ENCODE data around the gene CARD11. TPM values are rescaled to one million over a fixed set of nuclear protein-coding genes. Genes with fewer than 3 reads are reported as not detected.

Gene CARD11
- total RNA-seq, 1 donor from 2014 or later, result 1.7 TPM

GRCh38 chr7:3037259-3037658 lies 6.4 kb downstream of the CARD11 start:
- DNase-seq (ENCODE audit: low spot score), result no peak

GRCh38 chr7:3034591-3035150 lies 9.0 kb downstream of the CARD11 start:
- no peak overlapping the region for H3K4me3 Mint-ChIP-seq (ENCODE audit: unreplicated experiment)
- no peak overlapping the region for H3K27ac Mint-ChIP-seq (ENCODE audit: unreplicated experiment)
- H3K9me3 Mint-ChIP-seq (ENCODE audit: low read depth), result no peaks in the 10 kb centered on the region
- H3K4me1 Mint-ChIP-seq (ENCODE audit: low read depth), result no peaks in the 10 kb centered on the region
- DNase-seq (ENCODE audit: low spot score), result no peak
- H3K36me3 Mint-ChIP-seq (ENCODE audit: low read depth), result no peaks in the 10 kb centered on the region
- TF ChIP-seq CTCF (IDR thresholded peaks at IDR 0.05), result no peak
- H3K27me3 Mint-ChIP-seq (ENCODE audit: low read depth), result no peaks in the 10 kb centered on the region

More at GRCh38 chr7:3037259-3037658, 6.4 kb downstream of the CARD11 start:
- Mint-ChIP-seq H3K9me3 (ENCODE audit: low read depth) (no peaks in the 10 kb centered on the region), H3K27me3 (ENCODE audit: low read depth) (no peaks in the 10 kb centered on the region), H3K27ac (ENCODE audit: unreplicated experiment) (no peak overlapping the region), H3K36me3 (ENCODE audit: low read depth) (no peaks in the 10 kb centered on the region), H3K4me3 (ENCODE audit: unreplicated experiment) (no peak overlapping the region), H3K4me1 (ENCODE audit: low read depth) (no peaks in the 10 kb centered on the region)
- TF ChIP-seq CTCF (IDR thresholded peaks at IDR 0.05), result no peak

- DNase-seq (ENCODE audit: low spot score), result no peak
- Mint-ChIP-seq H3K9me3 (ENCODE audit: low read depth) (no peaks in the 10 kb centered on the region), H3K4me1 (ENCODE audit: low read depth) (peaks cover 4% of the 10 kb centered on the region), H3K27me3 (ENCODE audit: low read depth) (no peaks in the 10 kb centered on the region), H3K36me3 (ENCODE audit: low read depth) (no peaks in the 10 kb centered on the region), H3K27ac (ENCODE audit: unreplicated experiment) (no peak overlapping the region), H3K4me3 (ENCODE audit: unreplicated experiment) (no peak overlapping the region)
- TF ChIP-seq CTCF (IDR thresholded peaks at IDR 0.05), result no peak
Observed at GRCh38 chr7:3033581-3033980, 10.1 kb downstream of the CARD11 start.

GRCh38 chr7:3033136-3033535 lies 10.5 kb downstream of the CARD11 start:
- no peak for DNase-seq (ENCODE audit: low spot score)
- peaks cover 8% of the 10 kb centered on the region for H3K4me1 Mint-ChIP-seq (ENCODE audit: low read depth)
- no peak overlapping the region for H3K4me3 Mint-ChIP-seq (ENCODE audit: unreplicated experiment)
- H3K27me3 Mint-ChIP-seq (ENCODE audit: low read depth), result no peaks in the 10 kb centered on the region
- no peaks in the 10 kb centered on the region for H3K36me3 Mint-ChIP-seq (ENCODE audit: low read depth)
- TF ChIP-seq CTCF (IDR thresholded peaks at IDR 0.05), result no peak
- no peaks in the 10 kb centered on the region for H3K9me3 Mint-ChIP-seq (ENCODE audit: low read depth)
- no peak overlapping the region for H3K27ac Mint-ChIP-seq (ENCODE audit: unreplicated experiment)

- Mint-ChIP-seq H3K27ac (ENCODE audit: unreplicated experiment) (no peak overlapping the region), H3K36me3 (ENCODE audit: low read depth) (no peaks in the 10 kb centered on the region), H3K27me3 (ENCODE audit: low read depth) (no peaks in the 10 kb centered on the region), H3K4me3 (ENCODE audit: unreplicated experiment) (no peak overlapping the region), H3K9me3 (ENCODE audit: low read depth) (no peaks in the 10 kb centered on the region), H3K4me1 (ENCODE audit: low read depth) (peaks cover 17% of the 10 kb centered on the region)
- TF ChIP-seq CTCF (IDR thresholded peaks at IDR 0.05), result no peak
- no peak for DNase-seq (ENCODE audit: low spot score)
Observed at GRCh38 chr7:3032256-3032655, 11.4 kb downstream of the CARD11 start.

Data from chondrocyte (in vitro differentiated cells).